Epithelial cell of proximal tubule (primary cell): ENCODE measurements around the gene EYA4. TPM values are rescaled to one million over a fixed set of nuclear protein-coding genes. Genes with fewer than 3 reads are reported as not detected.

Experiments
- DNase-seq: peaks from one replicate; pipeline ENCODE4 v3.0.0-alpha.2; 2011; ENCODE audit warnings: low read depth
- H3K4me3 ChIP-seq: 2 replicates; pipeline ENCODE4 v1.5.1; 2011; ENCODE audit warnings: low read depth, mild to moderate bottlenecking, low read length
- total RNA-seq: library from RNA; depleted of rRNA; stranded (reverse); fragments of >200 nt; gene quantifications from 2 replicates; pipeline ENCODE4 v1.2.3, GENCODE V29; 2015
- TF ChIP-seq, protein P1 (sequence below): conservative IDR thresholded peaks from 2 replicates; pipeline ENCODE4 v1.5.1; 2012; ENCODE audit warnings: low read depth, mild to moderate bottlenecking, low read length

Gene EYA4
- total RNA-seq, 1 donor from 2014 or later, result not detected

DNA sequence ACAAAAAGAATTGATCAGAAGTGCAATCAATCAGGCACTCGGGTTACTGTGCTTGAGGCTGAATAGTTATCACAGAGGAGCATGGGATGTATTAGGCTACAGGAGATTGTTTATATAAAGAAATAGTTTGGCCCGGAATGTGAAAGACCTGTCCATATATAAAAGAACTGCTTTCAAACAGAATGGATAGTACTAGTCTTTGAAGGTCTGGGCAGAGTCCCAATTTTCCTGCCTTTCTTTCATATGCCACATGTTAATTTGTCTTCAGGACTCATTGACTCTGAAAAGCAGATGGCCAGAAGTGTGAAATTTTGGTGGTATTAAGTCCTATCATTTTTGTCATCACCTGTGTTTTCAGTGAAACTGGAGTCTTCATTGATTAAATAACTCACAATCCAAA, 314.5 kb downstream of the EYA4 start:
- TF ChIP-seq, protein P1, sequence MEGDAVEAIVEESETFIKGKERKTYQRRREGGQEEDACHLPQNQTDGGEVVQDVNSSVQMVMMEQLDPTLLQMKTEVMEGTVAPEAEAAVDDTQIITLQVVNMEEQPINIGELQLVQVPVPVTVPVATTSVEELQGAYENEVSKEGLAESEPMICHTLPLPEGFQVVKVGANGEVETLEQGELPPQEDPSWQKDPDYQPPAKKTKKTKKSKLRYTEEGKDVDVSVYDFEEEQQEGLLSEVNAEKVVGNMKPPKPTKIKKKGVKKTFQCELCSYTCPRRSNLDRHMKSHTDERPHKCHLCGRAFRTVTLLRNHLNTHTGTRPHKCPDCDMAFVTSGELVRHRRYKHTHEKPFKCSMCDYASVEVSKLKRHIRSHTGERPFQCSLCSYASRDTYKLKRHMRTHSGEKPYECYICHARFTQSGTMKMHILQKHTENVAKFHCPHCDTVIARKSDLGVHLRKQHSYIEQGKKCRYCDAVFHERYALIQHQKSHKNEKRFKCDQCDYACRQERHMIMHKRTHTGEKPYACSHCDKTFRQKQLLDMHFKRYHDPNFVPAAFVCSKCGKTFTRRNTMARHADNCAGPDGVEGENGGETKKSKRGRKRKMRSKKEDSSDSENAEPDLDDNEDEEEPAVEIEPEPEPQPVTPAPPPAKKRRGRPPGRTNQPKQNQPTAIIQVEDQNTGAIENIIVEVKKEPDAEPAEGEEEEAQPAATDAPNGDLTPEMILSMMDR, result no peak

GRCh38 chr6:133559926-133560325, 318.8 kb downstream of the EYA4 start:
- TF ChIP-seq, protein P1, result no peak
- no peak for DNase-seq
- no peak overlapping the region for H3K4me3 ChIP-seq

More for the DNA sequence above, 314.5 kb downstream of the EYA4 start:
- no peak overlapping the region for H3K4me3 ChIP-seq
- DNase-seq, result no peak

GRCh38 chr6:133567636-133568035, 326.5 kb downstream of the EYA4 start:
- TF ChIP-seq, protein P1, result no peak
- DNase-seq, result no peak
- H3K4me3 ChIP-seq, result no peak overlapping the region

DNA sequence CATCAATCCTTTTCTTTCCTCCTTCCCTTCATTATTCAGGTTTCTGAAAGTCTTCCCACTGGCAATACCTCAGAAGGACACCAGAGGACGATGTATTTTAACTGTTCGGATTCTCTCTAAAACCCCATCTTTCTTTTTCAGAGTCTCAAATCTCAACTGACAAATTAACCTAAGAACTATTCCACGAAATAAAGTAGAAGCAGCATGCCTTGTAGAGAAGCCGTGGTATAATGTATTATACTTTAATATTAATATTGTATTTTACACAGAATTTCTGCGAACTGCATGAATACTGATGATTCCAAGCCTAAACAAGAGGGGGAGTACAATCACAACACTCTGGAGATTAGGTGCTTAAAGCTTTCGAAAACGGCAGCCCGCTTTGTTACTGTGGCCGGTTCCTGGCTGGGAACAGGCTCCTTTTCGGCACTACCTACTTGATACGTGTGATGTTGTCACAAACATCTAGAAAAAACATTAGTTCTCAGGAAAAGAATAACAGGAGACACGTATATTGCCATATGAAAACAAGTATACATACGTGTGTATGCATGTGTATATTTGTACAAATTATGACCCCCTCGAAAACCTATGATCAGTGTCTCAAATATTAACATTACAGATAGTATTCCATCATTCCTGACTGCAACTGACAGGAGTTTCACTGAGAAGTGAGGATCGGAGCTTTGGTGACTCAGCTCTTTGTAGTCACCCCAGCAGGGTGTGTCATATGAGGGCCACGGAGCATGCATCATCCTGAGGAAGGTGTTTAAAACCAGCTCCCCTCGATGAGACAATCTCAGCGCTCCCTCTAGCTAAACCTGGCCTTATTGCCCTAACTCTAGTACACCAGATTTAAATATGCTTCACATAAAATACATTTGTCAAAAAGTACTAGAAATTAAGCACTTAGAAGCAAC, 328.1 kb downstream of the EYA4 start:
- DNase-seq, result no peak
- TF ChIP-seq, protein P1, result peak; percentile 99
- H3K4me3 ChIP-seq, result peak overlapping the region; percentile 44

- TF ChIP-seq, protein P1, result no peak
- no peak overlapping the region for H3K4me3 ChIP-seq
- no peak for DNase-seq
These were observed 330.5 kb downstream of the EYA4 start for GRCh38 chr6:133571681-133572080.

GRCh38 chr6:133577851-133578250, 336.7 kb downstream of the EYA4 start:
- H3K4me3 ChIP-seq, result no peak overlapping the region
- TF ChIP-seq, protein P1, result no peak
- no peak for DNase-seq
